ENCODE measurements around the gene LDLRAD4.

- TF ChIP-seq EZH2 (IDR thresholded peaks at IDR 0.05; ENCODE audit: low read depth, unreplicated experiment) (no peak), POLR2AphosphoS5 (IDR thresholded peaks at IDR 0.05; ENCODE audit: low read depth) (no peak), CTCF (conservative IDR thresholded peaks at IDR 0.05; ENCODE audit: low read depth in 2 of 2) (no peak), ETS1 (IDR thresholded peaks at IDR 0.05) (no peak), EZH2phosphoT487 (IDR thresholded peaks at IDR 0.05; ENCODE audit: unreplicated experiment) (no peak), REST (IDR thresholded peaks at IDR 0.05; ENCODE audit: unreplicated experiment) (no peak), CREB1 (CRISPR knock-in tag; IDR thresholded peaks at IDR 0.05; ENCODE audit: low read depth) (no peak), NANOG (IDR thresholded peaks at IDR 0.05; ENCODE audit: borderline replicate concordance) (no peak), STAT1 (IDR thresholded peaks at IDR 0.05; ENCODE audit: unreplicated experiment) (no peak), ZNF331 (CRISPR knock-in tag; IDR thresholded peaks at IDR 0.05; ENCODE audit: low read depth) (no peak), JUNB (IDR thresholded peaks at IDR 0.05; ENCODE audit: unreplicated experiment) (no peak), ZNF114 (CRISPR knock-in tag; IDR thresholded peaks at IDR 0.05) (no peak)
Measured at GRCh38 chr18:13359210-13359609, 140.7 kb downstream of the LDLRAD4 start.

All from GM23338 (cell line).